GM15510 (cell line): Measurements from ENCODE around the gene ERVFRD-1.

Source experiments
- POLR2A ChIP-seq: IDR thresholded peaks from 3 replicates; pipeline ENCODE4 v1.6.1; 2011; ENCODE audit warnings: borderline replicate concordance; ENCODE audit not compliant: insufficient read length; ENCODE audit errors: extremely low read depth

Gene ERVFRD-1

DNA sequence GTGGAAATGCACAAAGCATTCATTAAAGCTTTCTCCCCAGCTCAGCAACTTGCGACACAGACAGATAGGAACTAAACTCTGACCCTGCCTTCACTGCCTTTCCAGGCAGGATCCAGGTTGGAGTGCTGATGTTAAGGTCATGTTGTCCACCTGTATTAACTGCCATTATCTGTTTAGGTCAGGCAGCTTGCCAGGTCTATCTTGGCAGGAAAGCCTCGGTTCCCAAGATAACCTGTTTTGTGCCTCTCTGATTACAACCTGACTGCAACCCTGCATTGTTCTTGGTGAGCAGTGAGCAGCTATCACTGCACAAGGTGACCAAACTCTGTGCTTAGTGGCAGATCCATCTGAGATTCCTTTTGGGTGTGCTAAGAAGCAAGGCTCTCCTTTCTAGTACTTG lies 44.2 kb downstream of the ERVFRD-1 start:
- TF ChIP-seq POLR2A, result no peak

DNA sequence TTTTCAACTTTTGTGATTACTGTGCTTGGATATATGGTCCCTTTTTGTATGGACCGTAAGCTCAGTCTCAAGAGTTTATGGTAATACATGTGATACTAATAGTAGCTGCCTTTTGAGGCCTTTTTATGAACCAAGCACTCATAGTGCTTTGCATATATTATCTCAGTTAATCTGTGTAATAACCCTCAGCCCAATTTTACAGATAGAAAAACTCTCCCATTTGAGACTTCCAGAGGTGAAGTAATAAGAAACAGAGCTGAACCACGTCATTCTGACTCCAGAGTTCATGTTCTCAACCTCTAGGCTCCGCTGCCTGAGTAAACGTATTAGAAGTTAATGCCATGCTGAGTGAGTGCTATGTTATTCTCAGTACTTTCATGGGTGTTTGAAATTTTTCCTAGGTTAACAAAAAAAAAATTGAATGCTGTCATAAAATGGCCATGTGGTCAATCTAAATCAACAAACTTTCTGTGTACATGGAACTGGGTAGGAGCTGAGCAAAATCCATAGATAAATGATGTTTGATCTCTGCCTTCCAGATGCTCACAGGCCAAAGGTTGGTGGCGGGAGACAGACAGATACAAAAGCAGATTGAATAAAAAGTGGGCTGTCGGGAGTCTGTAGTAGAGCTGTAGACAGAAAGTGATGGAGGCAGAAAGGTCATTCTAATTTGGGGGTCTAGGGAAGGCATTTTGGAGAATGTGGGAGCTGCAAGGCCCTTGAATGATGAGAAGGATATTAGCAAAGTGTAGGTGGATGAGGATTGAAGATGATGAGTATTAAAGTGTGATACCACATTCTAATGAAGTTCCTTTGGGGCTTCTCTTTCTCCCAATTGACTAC lies 44.8 kb downstream of the ERVFRD-1 start:
- TF ChIP-seq POLR2A, result no peak

DNA sequence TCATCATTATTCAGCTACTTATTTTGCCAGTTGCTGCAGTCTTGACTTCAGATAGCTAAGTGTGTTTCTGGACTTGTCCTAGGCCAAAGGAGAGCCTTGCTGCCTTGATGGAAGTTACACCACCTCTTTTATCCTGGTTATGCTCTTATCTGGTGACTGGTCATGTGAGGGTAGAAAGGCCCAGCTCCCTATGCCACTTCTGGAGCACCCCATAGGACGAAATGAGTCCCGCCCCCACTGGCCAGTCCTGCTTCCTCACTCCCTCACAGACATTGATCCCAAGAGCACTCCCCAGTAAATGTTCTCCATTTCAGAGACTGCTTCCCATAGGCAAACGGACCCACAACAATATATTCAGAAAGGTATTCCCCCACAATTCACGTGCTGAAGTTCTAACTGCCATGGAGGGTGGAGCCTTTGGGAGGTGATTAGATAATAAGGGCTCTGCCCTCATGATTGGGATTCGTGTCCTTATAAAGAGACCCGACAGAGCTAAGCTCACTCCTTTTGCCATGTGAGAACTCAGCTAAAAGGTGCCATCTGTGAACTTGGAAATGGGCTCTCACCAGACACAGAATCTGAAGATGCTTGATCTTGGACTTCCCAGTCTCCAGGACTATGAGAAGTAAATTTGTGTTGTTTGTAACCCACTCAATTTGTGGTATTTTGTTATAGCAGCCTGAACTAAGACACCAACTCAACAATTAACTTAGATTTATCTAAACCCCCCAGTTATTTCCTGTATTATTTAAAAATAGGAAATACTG lies 45.9 kb downstream of the ERVFRD-1 start:
- TF ChIP-seq POLR2A, result no peak

DNA sequence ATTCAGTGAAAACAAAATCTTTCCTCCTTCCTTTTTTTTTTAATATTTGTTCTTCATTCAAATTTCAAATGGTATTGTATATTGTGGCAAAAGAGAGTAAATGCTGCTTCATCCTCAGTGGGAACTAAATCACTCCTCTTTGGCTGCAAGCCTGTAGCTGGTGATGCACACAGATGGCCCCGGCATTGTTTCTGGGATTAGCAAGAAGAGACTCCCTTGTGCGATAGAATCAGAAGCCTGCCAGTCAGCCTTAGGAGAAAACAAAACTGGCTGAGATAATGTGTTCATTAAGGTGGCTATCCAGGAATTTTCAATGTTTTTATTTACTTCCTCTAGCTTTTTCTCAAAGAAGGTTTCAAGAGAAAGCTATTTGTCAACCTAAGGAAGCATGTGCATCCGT lies 46.7 kb downstream of the ERVFRD-1 start:
- TF ChIP-seq POLR2A, result no peak

DNA sequence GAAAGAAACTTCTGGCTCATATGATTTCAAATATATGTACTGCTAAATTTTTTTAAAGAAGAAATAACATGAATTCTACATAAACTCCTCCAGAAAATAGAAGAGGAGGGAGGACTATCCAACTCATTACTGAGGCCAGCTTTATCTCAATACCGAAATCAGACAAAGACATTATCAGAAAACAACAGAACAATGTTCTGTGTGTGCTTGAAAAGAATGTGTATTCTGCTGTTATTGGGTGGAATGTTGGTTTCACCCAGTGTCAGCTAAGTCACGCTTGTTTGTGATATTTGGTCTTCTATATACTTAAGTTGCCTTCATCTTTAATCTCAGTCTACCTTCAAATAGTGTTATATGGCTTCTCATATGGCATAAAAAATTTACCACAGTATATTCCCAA lies 48.8 kb downstream of the ERVFRD-1 start:
- TF ChIP-seq POLR2A, result no peak

DNA sequence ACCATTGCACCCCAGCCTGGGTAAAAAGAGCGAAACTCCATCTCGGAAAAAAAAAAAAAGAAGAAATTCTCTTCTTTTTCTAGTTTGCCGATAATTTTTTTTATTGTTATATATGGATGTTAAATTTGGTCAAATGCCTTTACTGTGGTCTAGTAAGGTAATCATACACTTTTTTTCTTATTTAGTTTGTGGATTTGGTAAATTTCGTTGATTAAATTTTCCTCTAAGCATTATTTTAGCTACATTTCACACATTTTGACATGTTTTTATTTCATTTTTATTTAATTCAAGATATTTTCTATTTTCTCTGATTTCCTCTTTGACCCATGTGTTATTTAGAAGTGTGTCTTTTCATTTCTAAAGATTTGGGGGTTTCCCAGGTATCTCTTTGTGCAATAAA lies 49.4 kb downstream of the ERVFRD-1 start:
- no peak for TF ChIP-seq POLR2A

DNA sequence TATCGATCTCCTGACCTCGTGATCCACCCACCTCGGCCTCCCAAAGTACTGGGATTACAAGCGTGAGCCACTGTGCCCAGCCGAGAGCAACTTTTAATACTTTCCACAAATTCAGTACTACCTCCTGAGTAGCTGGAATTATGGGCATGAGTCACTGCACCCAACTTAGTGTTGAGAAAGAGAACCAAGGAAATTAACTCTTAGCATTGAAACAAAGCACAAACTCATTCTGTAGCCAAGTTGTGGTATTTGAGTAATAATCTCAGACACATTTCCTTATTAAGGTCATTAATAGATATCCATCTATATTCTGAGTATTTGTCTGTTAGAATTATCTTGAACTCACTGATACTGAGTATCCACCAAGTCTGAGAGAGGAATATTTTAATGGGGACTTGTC lies 53.1 kb downstream of the ERVFRD-1 start:
- TF ChIP-seq POLR2A, result no peak

DNA sequence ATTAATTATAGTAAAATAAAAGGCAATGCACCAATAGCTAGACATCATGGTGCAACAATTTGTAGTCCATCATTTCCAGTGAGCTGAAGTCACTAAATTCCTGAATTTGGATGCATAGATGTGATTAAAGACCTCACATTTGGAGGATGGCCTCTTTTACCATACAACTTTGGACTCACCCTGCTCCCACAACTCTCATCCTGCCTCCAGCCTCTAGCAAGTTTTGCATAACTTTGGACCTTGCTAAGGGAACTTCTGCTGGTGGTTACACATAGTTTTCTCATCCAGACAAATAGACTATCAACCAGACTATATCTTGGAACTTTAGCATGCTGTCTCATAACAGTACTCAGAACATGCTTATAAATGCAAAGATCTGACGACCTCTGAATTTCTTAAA lies 54.7 kb downstream of the ERVFRD-1 start:
- no peak for TF ChIP-seq POLR2A

DNA sequence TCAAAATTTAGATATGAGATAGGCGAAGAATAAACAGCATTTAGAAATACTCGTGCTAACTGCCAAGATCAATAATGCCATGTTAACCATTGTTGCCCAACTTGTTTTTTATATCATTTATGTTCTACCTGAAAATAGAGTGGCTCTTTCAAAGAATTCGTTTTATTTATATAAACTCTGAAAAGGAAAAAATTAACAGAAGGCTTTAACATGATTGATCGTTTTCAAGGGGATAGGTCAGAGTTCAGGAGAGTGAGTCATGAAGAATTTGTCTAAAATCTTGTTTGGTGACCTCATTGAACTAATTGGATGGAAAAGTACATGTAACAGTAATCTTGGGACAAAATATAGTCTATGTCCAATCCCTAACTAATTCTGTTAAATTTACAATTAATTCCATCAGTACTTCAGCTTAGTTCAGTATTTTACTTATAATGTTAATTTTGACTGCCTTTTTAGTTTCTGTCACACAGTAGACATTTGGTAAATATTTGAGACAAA lies 56.3 kb downstream of the ERVFRD-1 start:
- TF ChIP-seq POLR2A, result no peak

DNA sequence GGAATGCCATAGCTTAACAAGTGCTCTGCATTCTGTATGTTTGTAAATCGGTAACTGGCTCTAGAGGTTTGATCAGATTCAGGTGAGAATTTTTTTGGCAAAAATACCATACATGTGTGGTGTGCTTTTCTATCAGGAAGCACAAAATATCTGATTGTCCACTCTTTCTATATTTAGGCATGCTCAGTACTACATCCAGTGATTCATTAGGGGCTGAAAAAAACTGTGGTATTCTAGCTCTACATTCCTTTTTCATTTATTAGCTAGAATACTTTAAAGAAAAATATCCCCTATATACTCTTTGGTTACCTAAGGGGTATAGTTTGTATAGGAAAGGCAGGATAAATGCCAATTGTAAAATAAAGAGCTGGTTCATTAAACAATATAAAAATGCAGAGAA lies 56.8 kb downstream of the ERVFRD-1 start:
- no peak for TF ChIP-seq POLR2A

DNA sequence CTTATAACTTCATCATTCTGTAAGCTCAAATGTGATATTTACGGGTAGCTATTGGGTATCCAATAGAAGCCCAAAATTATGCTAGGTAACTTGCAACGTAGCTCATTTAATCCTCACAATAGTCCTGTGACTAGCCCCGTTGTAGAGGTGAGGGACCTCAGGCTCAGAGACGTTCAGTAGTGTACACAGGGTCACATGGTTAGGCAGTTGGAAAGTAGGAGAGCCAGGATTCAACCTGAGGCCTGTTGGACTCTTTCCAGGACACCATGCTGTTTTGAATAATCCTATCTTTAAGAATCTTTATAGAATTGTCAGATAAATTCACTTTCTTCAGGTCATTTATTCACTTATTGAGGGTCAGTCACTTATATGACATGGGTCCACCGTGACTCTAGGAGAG lies 58.2 kb downstream of the ERVFRD-1 start:
- TF ChIP-seq POLR2A, result no peak
